ENCODE measurements around the gene GLYATL1.

The GLYATL1 gene, protein sequence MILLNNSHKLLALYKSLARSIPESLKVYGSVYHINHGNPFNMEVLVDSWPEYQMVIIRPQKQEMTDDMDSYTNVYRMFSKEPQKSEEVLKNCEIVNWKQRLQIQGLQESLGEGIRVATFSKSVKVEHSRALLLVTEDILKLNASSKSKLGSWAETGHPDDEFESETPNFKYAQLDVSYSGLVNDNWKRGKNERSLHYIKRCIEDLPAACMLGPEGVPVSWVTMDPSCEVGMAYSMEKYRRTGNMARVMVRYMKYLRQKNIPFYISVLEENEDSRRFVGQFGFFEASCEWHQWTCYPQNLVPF

DNA sequence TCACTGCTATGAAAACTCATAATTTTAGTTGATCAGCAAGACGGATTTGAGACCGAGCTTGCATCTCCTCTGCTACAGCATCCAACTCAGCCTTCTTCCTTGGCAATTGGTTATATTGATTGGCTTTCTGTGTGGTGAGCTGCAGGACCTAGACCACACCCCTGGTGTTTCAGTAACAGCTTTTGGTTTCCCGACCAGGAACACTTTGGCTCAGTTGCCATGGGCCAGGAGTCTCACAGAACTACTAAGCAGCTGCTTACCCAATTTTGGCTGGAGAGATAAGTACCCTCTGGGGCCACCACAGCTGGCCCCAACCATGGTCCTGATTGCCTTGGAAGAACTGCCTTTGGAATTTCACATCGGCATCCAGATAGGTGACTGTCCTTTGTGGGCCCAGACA lies at the start of gene GLYATL1:
GLYATL1 (plus strand) TSS at position 212 of the 400 bp plus-strand sequence. CDS start 7,600 bp downstream, outside the sequence.
- no peak for DNase-seq

DNA sequence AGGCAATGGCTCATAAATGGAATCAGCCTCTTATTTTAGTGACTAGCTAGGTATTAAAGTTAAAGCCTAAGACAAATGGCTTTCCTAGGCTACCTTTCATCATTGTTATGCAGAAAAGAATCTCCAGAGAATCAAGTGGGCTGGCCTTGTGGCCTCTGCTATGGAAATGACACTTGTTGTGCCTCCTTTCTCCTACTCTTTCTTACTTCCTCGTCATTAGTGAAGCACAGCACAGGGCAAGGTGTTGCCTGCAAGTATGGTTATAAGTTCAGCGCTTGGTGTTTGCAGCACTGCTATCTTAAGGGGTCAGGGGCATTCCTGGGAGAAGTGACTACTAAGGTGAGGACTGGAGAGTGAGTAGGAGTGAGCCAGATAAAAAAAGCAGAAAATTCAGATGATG lies 45.4 kb upstream of the GLYATL1 start:
- no peak for DNase-seq

DNA sequence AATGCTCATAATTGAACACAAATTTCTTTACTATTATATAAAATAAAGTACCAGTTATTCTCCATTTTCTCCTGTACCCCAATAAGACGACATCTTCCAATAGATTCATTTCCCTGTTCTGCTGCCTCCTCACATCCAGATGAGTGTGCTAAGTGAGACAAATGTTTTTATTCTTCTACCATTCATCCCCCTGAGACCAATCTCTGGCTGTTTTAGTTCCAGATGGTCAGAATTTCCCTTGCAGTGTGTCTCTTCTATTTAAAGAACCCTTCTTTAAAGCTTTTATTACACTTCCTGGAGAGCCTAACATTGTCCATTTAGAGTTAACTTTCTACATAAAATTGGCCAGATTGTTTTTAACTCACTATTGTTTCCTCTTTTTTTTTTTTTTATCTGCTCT lies 41.2 kb upstream of the GLYATL1 start:
- DNase-seq, result no peak

DNA sequence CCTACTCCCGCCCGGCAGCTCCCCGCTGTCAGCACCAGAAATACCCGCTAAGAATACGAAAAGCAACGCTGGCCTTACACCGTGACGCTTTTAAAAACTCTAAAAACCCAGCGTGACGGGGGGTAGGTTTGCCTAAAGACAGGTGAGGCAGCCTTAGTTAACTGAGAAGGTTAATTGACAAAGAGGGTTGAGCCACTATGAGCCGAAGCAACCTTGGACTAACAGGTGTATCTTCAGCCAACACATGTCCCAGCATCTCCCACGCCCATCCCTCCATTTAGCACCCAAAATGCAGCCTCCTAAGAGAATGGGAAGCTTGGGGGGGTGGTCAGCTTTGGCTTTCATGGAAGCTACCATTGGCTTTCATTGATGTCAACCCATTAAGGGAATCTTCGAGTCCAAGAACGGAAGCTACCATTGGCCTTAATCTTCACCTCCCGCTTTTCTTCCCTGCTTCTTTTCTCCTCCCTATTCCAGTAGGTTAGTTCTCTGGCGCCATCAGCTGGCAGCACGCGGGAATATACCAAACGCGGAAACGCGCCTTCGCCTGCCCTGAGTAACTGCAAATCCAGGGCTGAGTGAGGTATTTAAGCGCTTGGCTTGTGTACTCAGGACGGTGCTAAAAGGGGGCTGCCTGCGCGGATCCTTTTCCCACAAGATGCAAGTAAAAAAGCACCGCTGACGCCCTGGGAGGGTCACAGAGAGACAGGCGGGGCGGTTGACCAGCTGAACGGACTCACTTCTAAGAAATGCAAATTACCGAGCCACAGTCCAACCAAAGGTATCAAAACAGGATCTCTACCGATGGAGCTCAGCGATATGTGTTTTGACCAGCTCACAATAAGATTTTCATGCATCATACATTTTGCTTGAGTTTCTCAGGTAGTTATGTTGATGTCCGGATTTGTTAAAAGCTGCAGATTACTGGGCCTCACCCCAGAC lies 38.5 kb upstream of the GLYATL1 start:
- no peak for DNase-seq

DNA sequence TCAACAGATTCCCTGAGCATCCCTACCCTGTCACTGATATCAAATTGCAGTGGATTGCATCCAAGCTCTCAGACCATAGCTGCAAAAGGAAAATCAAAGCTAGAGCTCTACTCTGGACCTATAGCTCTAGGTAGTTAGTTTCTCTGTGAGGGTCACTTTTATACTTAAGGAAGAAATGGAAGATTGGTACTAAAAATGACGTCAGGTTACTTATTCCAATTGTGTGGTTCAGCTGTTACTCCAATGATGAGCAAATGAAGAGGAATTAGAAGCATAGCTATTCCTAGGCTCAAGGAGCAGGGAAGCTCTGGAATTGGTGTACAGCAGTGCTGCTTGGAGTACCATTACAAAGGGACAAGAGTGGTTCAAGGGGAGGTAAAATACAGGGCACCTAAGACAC lies 36.4 kb upstream of the GLYATL1 start:
- no peak for DNase-seq

DNA sequence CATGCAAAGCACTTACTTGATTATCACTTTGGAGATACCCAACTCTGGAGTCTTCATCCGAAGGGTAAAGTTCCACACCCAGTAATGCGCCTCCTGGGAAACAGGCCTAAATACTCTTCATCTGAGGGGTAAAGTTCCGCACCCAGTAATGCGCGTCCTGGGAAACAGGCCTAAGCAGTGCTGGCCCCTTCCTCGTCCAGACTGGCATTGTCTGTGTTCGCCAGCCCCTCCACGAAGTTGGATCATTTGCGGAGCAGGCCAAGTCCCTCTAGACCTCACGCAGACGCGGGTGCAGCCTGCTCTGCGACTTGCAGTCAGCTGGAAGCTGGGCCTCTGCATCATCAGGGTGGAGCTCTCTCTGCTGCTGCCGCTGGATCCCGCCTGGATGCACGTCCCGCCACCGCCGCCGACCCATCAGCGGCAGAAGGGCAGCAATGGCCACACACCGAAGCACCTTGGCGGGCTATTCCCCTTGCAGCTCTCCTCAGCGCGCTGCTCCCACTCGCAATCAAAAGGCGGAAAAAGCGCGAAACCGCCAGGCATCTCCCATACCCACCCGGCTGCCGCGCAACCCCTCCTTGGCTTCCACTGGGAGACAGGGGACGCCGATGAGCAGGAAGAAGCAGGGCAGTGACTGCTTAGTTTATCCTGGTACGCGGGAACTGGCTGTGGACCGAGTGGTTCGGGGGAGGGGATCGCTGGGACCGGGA lies 34.1 kb upstream of the GLYATL1 start:
- DNase-seq, result peak; percentile 91

DNA sequence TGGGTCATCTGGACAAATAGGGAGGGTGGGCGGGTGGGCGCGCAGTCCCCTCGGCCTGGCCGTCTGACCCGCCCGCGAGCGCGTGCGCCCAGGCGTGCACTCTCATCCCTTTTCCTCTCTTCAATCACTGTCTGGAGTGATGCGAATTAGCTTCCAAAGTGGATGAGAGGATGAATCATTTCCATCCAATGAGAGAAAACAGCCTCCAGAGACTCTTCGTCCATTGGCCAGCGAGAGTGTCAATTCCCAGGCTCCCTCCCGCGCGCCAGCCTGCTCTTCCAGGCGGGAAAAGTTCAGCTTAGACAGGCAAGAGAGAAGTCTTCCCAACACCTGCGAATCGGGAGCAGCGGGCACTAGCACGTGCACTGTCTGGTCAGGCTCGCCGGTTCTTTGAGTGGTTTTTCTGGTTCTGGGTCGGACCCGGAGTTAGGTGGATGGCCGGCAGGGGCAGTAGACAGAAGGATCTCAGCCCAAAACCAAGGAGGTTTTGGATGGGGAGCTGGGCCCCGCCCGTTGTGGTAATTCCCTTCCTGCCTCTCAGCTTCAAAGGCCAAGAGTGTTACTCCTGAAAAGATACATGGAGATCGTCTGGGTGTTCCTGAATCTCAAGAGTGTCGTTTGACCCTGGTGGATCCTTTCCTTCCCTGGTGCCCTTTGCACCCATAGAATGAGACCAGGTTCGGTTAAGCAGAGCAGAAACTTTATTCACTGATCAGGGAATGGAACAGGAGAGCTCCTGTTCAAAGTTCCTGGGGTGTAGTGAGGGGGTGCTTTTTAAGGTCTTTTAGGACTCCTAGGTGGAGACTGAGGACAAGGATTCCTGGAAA lies 33.4 kb upstream of the GLYATL1 start:
- DNase-seq, result peak; percentile 93

DNA sequence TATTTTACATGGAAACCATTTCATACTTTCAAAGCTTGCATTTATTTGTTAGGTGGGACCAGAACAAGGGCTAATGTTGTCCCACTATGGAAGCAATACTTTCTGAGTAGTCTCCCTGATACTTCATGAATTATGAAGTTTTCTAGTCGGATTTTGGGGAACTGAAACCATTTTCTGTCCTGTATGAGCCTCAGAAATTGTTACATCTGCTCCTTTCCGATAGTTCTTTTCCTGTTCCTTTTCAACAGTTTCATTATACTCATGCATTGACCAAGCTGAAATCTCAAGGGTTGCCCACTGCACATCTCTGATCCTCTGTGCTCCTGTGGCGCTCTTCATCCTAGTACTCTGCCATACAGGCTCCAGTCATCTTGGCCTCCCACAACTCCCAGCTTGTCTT lies 31.5 kb upstream of the GLYATL1 start:
- DNase-seq, result no peak

DNA sequence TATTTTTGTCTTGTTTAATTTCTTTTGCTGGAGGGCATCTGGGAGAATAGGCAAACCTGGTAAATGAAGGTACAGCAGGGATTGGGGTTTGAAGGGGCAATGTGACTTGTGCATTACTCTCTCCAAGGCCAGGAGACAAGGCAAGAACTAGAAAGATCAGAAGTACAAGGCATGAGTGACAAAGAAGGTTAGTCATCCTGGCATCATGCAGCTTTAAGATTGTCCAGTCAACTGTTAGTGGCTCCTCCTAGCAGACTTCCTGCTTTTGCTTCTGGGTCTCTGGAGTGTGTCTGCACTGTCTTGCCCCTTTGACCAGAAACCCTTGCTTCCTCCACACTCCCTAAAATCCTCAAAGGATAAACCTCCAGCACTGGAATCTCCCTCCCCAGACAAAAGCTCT lies 27.2 kb upstream of the GLYATL1 start:
- DNase-seq, result no peak

DNA sequence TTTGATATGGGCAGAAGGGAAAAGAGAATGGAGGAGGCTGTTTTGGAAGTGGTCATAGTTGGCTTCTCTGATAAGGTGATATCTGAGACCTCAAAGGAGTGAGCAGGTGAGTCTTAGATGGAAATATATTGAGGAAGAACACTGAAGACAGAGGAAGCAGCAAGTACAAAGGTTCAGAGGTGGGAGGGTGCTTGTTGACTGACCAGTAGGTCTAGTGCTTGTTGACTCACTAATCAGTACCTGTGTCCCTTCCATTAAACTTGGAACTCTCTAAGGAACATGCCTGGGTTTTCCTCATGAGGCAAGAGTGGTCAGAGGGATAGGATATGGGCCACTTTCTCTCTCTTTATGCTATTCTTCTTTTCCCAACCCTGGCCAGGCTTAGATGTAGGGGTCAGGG lies 25.6 kb upstream of the GLYATL1 start:
- no peak for DNase-seq

DNA sequence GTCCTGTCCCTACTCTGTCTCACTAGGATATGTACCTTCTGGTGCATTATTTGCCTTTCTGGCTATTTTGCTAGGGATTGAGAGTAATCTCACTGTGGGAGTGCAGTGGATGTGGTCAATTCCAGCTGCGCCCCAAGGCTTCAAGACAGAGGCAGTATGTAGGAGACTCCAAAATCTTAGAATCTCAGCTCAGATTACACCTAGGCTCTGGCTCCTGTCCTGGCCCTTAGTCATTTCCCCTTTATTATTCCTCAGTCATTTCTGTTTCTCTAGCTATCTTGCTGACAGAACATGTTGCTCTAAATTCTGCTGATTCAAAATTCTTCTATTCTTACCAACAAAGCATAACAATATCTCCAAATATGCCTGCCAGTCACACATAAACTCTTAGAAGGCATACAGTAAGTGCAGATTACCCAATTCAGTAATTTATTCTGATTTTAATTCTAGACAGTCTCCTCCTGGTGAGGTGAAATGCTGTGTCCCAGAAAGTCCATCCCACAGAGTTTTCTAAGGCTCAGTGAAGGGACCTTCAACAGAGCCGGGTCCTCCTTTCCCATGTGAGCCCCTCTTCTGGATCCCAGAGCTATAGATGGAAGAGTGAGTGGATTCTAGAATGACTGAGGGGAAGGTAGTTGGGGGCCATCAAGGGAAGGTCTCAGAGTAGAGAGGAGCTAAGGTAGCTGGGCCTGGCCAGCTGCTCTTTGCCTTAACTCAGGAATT lies 24.3 kb upstream of the GLYATL1 start:
- no peak for DNase-seq

DNA sequence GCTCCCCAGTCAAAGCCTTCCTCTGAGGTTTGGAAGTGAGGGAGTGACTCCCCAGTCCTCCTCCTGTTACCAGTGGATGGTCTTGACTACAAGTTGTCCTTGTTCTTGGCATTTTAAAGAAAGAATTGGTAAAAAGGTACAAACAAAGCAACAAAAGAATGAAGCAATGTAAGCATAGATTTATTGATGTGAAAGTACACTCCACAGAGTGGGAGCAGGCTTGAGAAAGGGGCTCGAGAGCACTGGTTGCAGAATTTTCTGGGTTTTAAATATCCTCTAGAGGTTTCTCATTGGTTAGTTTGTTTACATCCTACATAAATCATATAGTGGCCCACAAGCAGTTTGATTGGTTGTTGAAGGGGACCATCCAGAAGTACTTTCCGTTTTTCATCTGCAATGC lies 22.7 kb upstream of the GLYATL1 start:
- no peak for DNase-seq

DNA sequence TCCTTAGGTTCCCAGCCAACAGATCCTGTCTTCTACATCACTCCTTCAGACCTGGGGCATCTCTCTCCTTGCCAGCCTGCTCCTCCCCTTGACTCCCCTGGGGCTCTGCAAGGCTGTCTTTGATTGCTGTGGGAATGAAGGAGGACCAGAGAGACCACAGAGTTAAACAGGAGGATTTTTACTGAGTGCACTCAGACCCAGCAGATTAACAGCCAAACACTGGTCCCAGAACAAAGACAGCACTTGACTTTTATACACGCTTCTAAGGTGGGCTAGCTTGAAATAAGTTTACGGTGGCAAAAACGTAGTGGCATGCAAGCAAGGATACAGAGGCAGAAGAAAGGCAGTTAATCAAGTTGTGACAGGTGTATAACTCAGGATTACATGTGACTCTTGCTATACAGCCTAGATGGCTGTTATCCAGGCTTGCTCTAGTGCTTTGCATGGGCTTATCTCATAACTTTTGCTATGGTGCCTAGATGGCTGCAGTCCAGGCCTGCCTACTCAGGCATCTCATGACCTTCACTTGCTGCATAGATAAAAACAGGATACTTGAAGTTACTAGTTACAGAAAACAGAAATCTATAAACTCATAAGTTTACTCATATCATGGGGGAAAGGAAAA lies 22.0 kb upstream of the GLYATL1 start:
- no peak for DNase-seq

DNA sequence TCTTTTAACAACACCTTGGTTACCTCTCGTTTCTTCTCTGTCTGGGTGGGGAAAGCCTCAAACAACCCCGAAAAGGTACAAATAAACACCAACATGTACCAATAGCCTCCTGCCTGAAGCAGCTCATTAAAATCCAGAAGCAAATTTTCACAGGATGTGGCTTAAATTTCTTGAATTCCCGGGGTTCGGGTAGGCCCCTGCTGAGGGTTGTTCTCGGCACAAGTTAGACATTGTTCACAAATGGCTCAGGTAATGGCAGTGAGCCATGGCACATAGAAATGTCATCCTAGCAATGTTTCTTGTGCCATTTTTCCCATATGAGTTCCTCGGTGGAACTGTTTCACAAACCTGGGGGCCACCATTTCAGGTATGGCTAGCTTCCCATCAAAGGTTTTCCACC lies 19.7 kb upstream of the GLYATL1 start:
- DNase-seq, result no peak

DNA sequence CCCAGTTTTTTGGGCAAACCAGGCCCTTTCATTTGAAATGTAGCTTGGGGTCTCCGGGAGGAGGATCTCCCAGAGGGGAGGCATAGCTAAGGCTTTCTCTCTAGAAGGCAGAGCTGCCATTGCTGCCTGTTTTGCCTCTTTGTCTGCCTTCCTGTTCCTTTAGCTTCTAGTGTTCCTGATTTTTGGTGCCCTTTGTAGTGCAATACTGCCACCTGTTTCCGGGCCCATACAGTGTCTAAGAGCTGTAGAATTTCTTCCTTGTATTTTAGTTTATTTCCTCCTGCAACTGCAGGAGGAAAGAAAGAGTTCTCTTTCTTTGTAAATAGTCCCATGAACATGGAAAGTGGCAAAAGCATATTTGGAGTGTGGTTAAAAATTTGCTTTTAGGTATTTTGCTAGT lies 19.3 kb upstream of the GLYATL1 start:
- no peak for DNase-seq

DNA sequence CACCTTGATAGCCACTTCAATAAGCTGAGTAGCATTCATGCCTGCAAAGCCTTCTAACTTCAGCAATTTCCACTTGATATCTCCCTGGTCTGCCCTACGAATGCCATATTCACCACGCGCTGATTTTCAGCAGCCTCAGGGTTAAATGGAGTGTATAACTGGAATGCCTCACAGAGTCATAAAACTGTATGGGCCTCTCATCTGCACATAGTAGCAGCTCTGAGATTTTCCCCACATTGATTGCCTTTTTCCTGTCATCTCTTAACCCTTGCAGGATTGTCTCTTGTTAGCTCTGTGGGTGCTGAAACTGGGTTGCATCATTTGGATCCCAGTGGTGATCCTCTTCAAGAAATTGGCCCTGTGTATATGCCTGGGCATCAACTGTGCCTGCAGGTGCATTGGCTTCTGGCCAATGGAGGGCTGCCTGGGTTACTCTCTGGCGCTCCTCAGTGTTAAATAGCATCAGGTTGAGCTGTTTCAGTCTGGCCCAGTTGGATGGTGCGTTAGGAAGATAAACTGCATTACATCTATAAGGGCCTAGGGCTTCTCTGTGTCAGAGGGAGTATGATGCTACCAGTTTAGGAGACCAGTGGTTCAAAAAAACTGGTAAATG lies 17.4 kb upstream of the GLYATL1 start:
- DNase-seq, result peak; percentile 72

DNA sequence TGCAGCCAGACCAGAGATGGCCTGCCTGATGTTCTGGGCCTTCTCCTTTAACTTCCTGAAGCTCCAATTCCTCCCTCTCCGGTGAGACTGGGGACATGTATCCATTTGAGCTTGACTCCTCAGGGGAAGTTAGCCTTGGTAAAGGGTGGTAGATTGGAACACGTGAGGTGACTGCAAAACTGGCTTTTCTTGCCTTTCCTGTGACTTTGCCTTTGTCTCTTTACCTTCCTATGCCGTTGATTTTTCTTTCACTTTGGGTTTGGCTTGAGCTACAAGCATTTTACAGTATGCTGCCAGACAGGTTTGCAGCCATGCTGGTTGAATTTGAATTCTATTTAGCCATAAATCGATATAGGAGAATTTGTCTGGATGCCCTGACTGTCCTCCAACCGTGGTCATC lies 16.8 kb upstream of the GLYATL1 start:
- no peak for DNase-seq

DNA sequence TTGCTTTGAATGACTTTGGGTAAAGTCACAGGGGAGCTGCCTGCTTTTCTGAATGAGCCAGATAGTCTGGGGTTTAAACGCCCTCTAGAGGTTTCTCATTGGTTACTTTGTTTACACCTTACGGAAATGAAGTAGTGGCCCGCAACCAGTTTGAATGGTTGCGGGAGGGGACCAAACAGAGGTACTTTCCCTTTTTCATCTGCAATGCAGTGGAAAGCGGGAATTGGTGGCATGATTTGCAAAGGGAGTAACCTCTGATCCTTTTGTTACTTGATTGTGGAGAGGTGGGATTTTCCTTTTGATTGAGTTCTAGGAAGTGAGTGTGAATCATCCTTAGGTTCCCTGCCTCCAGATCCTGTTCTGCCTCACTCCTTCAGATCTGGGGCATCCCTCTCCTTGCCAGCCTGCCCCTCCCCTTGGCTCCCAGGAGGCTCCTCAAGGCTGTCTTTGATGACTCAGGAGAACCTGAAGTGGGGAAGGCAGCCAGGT lies 15.9 kb upstream of the GLYATL1 start:
- peak; percentile 33 for DNase-seq

DNA sequence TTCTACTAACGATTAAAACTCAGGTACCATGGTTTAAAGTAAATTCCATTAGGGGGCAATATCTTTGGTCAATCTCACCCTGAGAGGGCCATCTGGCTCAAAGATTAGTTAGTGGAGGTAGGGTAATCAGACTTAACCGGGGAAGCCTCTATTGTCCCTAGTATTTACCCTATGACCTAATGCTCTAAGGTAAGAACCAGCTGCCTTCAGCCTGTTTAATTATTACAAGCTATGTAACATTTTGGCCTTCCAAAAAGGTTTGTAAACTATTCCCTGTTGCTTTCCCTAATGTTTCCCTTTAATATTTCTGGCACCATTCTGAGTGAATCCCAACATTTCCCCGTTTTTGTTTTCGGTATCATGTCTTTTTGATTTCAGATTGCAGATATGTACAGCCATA lies 15.1 kb upstream of the GLYATL1 start:
- DNase-seq, result no peak

DNA sequence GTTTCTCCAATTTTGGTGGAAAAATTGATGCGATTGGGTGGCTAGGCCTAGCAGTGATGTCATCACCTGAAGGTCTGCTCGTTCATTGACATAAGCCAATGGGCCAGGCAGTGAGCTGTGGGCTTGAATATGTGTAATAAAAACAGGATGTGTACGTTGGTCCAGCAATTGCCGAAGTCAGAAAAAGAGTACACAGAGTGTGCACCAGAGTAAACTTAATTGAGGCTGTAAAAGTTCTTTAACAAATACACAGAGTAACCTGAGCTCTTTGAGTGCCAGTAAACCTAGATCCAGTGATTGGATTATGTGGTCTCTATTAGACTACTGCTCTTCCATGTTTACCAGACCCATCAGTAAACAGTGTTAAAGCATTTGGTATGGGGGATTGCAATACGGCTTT lies 13.0 kb upstream of the GLYATL1 start:
- peak; percentile 17 for DNase-seq

DNA sequence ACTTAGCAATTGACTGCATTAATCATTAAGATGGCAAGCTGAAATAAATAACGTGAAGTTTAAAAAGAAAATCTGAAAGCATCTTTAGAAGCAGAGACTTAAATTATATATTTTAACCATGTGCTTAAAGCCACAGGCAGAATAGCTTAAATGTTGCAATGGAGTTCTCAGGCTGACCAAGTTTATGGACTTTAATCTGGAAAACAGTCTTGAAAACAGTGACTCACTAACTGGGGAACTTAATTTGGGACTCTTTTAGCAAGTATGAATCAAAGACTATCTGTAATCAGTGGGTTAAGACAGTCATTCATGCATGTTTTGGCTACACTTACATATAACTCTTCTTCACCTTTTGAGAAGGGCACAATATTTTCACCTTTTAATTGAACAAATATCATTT lies 12.6 kb upstream of the GLYATL1 start:
- DNase-seq, result no peak
